HEK293 (cell line): ENCODE measurements around the gene SLC35B4.

Experiments
- AEBP2 ChIP-seq: fragments of 450-650 bp; formaldehyde crosslinking; IDR thresholded peaks from 2 replicates; pipeline ENCODE4 v1.5.1; 2016; ENCODE audit warnings: missing biosample characterization, missing genetic modification characterization, borderline replicate concordance
- GLIS2 ChIP-seq: fragments of 450-650 bp; formaldehyde crosslinking; IDR thresholded peaks from 2 replicates; pipeline ENCODE4 v1.5.1; 2016; ENCODE audit warnings: missing biosample characterization, missing genetic modification characterization
- INSM2 ChIP-seq: fragments of 450-650 bp; formaldehyde crosslinking; IDR thresholded peaks from 2 replicates; pipeline ENCODE4 v1.5.1; 2016; ENCODE audit warnings: missing biosample characterization, missing genetic modification characterization
- KLF9 ChIP-seq: fragments of 450-650 bp; formaldehyde crosslinking; IDR thresholded peaks from 2 replicates; pipeline ENCODE4 v1.5.1; 2016; ENCODE audit warnings: missing biosample characterization, missing genetic modification characterization, low read depth
- MZF1 ChIP-seq: fragments of 450-650 bp; formaldehyde crosslinking; IDR thresholded peaks from 2 replicates; pipeline ENCODE4 v1.5.1; 2017; ENCODE audit warnings: missing biosample characterization, missing genetic modification characterization, borderline replicate concordance
- PRDM2 ChIP-seq: fragments of 450-650 bp; formaldehyde crosslinking; IDR thresholded peaks from 2 replicates; pipeline ENCODE4 v1.5.1; 2016; ENCODE audit warnings: missing biosample characterization, missing genetic modification characterization, borderline replicate concordance
- SALL2 ChIP-seq: fragments of 450-650 bp; formaldehyde crosslinking; IDR thresholded peaks from 2 replicates; pipeline ENCODE4 v1.5.0; 2017; ENCODE audit warnings: missing biosample characterization, mild to moderate bottlenecking, missing genetic modification characterization, borderline replicate concordance
- SCRT1 ChIP-seq: fragments of 450-650 bp; formaldehyde crosslinking; IDR thresholded peaks from 2 replicates; pipeline ENCODE4 v1.5.1; 2016; ENCODE audit warnings: missing biosample characterization, missing genetic modification characterization, borderline replicate concordance
- ZBTB1 ChIP-seq: fragments of 450-650 bp; formaldehyde crosslinking; IDR thresholded peaks from 2 replicates; pipeline ENCODE4 v1.5.1; 2016; ENCODE audit warnings: missing biosample characterization, missing genetic modification characterization
- ZFP41 ChIP-seq: fragments of 450-650 bp; formaldehyde crosslinking; IDR thresholded peaks from 2 replicates; pipeline ENCODE4 v1.5.1; 2016; ENCODE audit warnings: missing biosample characterization, missing genetic modification characterization, borderline replicate concordance
- ZNF10 ChIP-seq: fragments of 450-650 bp; formaldehyde crosslinking; IDR thresholded peaks from 2 replicates; pipeline ENCODE4 v1.5.1; 2017; ENCODE audit warnings: missing biosample characterization, missing genetic modification characterization
- ZNF112 ChIP-seq: fragments of 450-650 bp; formaldehyde crosslinking; IDR thresholded peaks from 2 replicates; pipeline ENCODE4 v1.5.0; 2017; ENCODE audit warnings: missing biosample characterization, missing genetic modification characterization
- ZNF132 ChIP-seq: fragments of 450-650 bp; formaldehyde crosslinking; IDR thresholded peaks from 2 replicates; pipeline ENCODE4 v1.5.1; 2017; ENCODE audit warnings: missing biosample characterization, missing genetic modification characterization, borderline replicate concordance
- ZNF138 ChIP-seq: fragments of 450-650 bp; formaldehyde crosslinking; IDR thresholded peaks from 2 replicates; pipeline ENCODE4 v1.5.1; 2016; ENCODE audit warnings: missing biosample characterization, missing genetic modification characterization, borderline replicate concordance
- ZNF155 ChIP-seq: fragments of 450-650 bp; formaldehyde crosslinking; IDR thresholded peaks from 2 replicates; pipeline ENCODE4 v1.5.1; 2016; ENCODE audit warnings: missing biosample characterization, missing genetic modification characterization
- ZNF157 ChIP-seq: fragments of 450-650 bp; formaldehyde crosslinking; IDR thresholded peaks from 2 replicates; pipeline ENCODE4 v1.5.1; 2016; ENCODE audit warnings: missing biosample characterization, missing genetic modification characterization
- ZNF23 ChIP-seq: fragments of 450-650 bp; formaldehyde crosslinking; IDR thresholded peaks from 2 replicates; pipeline ENCODE4 v1.5.1; 2016; ENCODE audit warnings: missing biosample characterization, missing genetic modification characterization, borderline replicate concordance
- ZNF239 ChIP-seq: fragments of 450-650 bp; formaldehyde crosslinking; IDR thresholded peaks from 2 replicates; pipeline ENCODE4 v1.5.1; 2016; ENCODE audit warnings: missing biosample characterization, missing genetic modification characterization
- ZNF248 ChIP-seq: fragments of 450-650 bp; formaldehyde crosslinking; IDR thresholded peaks from 2 replicates; pipeline ENCODE4 v1.5.1; 2017; ENCODE audit warnings: missing biosample characterization, missing genetic modification characterization
- ZNF266 ChIP-seq: fragments of 450-650 bp; formaldehyde crosslinking; IDR thresholded peaks from 2 replicates; pipeline ENCODE4 v1.5.1; 2016; ENCODE audit warnings: missing biosample characterization, missing genetic modification characterization, low read depth
- ZNF311 ChIP-seq: fragments of 450-650 bp; formaldehyde crosslinking; IDR thresholded peaks from 2 replicates; pipeline ENCODE4 v1.5.1; 2017; ENCODE audit warnings: missing biosample characterization, missing genetic modification characterization, borderline replicate concordance
- ZNF37A ChIP-seq: fragments of 450-650 bp; IDR thresholded peaks from 2 replicates; pipeline ENCODE4 v1.5.1; 2018; ENCODE audit warnings: missing biosample characterization, missing genetic modification characterization
- ZNF404 ChIP-seq: fragments of 450-650 bp; formaldehyde crosslinking; IDR thresholded peaks from 2 replicates; pipeline ENCODE4 v1.5.1; 2017; ENCODE audit warnings: missing biosample characterization, missing genetic modification characterization
- ZNF555 ChIP-seq: fragments of 450-650 bp; formaldehyde crosslinking; conservative IDR thresholded peaks from 2 replicates; pipeline ENCODE4 v1.5.1; 2017; ENCODE audit warnings: missing biosample characterization, mild to moderate bottlenecking, missing genetic modification characterization, inconsistent platforms
- ZNF837 ChIP-seq: fragments of 450-650 bp; formaldehyde crosslinking; IDR thresholded peaks from 2 replicates; pipeline ENCODE4 v1.5.1; 2016; ENCODE audit warnings: missing biosample characterization, missing genetic modification characterization
- TF ChIP-seq, protein P1 (sequence below): fragments of 450-650 bp; formaldehyde crosslinking; IDR thresholded peaks from 2 replicates; pipeline ENCODE4 v1.5.1; 2016; ENCODE audit warnings: missing biosample characterization, missing genetic modification characterization

Gene SLC35B4

GRCh38 chr7:134316539-134317344 lies at the start of gene SLC35B4 (continued):
- TF ChIP-seq PRDM2 (tag by site-specific recombination) (no peak), ZNF112 (tag by site-specific recombination) (no peak), SCRT1 (tag by site-specific recombination) (no peak), ZNF555 (tag by site-specific recombination) (no peak), ZNF837 (tag by site-specific recombination) (no peak), ZNF239 (tag by site-specific recombination) (no peak), ZNF132 (tag by site-specific recombination) (no peak), ZNF37A (tag by site-specific recombination) (no peak), SALL2 (tag by site-specific recombination) (no peak), GLIS2 (tag by site-specific recombination) (peak; percentile 96), ZNF311 (tag by site-specific recombination) (no peak), MZF1 (tag by site-specific recombination) (no peak), ZNF266 (no peak), ZNF10 (peak; percentile 46; the same call in 1 of the 2 replicates), ZNF157 (tag by site-specific recombination) (no peak), ZNF23 (tag by site-specific recombination) (no peak), AEBP2 (tag by site-specific recombination) (no peak), KLF9 (peak; percentile 49), ZNF404 (tag by site-specific recombination) (no peak), ZNF138 (no peak), ZNF248 (no peak), ZNF155 (tag by site-specific recombination) (no peak), INSM2 (peak; percentile 40; the same call in 1 of the 2 replicates), ZBTB1 (tag by site-specific recombination) (no peak), ZFP41 (no peak)
- TF ChIP-seq, protein P1, sequence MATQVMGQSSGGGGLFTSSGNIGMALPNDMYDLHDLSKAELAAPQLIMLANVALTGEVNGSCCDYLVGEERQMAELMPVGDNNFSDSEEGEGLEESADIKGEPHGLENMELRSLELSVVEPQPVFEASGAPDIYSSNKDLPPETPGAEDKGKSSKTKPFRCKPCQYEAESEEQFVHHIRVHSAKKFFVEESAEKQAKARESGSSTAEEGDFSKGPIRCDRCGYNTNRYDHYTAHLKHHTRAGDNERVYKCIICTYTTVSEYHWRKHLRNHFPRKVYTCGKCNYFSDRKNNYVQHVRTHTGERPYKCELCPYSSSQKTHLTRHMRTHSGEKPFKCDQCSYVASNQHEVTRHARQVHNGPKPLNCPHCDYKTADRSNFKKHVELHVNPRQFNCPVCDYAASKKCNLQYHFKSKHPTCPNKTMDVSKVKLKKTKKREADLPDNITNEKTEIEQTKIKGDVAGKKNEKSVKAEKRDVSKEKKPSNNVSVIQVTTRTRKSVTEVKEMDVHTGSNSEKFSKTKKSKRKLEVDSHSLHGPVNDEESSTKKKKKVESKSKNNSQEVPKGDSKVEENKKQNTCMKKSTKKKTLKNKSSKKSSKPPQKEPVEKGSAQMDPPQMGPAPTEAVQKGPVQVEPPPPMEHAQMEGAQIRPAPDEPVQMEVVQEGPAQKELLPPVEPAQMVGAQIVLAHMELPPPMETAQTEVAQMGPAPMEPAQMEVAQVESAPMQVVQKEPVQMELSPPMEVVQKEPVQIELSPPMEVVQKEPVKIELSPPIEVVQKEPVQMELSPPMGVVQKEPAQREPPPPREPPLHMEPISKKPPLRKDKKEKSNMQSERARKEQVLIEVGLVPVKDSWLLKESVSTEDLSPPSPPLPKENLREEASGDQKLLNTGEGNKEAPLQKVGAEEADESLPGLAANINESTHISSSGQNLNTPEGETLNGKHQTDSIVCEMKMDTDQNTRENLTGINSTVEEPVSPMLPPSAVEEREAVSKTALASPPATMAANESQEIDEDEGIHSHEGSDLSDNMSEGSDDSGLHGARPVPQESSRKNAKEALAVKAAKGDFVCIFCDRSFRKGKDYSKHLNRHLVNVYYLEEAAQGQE: no peak
